Ishikawa (cell line): ENCODE results near the gene IMPDH2.

Experiments used
- CEBPB ChIP-seq: IDR thresholded peaks from 2 replicates; pipeline ENCODE4 v1.6.1; 2012
- CREB1 ChIP-seq: IDR thresholded peaks from 2 replicates; pipeline ENCODE4 v1.6.1; 2012; ENCODE audit warnings: low read depth
- EGR1 ChIP-seq: IDR thresholded peaks from 2 replicates; pipeline ENCODE4 v1.6.1; 2012
- MAX ChIP-seq: IDR thresholded peaks from 2 replicates; pipeline ENCODE4 v1.6.1; 2012
- NFIC ChIP-seq: IDR thresholded peaks from 2 replicates; pipeline ENCODE4 v1.6.1; 2012
- TAF1 ChIP-seq: IDR thresholded peaks from 2 replicates; pipeline ENCODE4 v1.6.1; 2012; ENCODE audit warnings: low read depth, mild to moderate bottlenecking

DNA sequence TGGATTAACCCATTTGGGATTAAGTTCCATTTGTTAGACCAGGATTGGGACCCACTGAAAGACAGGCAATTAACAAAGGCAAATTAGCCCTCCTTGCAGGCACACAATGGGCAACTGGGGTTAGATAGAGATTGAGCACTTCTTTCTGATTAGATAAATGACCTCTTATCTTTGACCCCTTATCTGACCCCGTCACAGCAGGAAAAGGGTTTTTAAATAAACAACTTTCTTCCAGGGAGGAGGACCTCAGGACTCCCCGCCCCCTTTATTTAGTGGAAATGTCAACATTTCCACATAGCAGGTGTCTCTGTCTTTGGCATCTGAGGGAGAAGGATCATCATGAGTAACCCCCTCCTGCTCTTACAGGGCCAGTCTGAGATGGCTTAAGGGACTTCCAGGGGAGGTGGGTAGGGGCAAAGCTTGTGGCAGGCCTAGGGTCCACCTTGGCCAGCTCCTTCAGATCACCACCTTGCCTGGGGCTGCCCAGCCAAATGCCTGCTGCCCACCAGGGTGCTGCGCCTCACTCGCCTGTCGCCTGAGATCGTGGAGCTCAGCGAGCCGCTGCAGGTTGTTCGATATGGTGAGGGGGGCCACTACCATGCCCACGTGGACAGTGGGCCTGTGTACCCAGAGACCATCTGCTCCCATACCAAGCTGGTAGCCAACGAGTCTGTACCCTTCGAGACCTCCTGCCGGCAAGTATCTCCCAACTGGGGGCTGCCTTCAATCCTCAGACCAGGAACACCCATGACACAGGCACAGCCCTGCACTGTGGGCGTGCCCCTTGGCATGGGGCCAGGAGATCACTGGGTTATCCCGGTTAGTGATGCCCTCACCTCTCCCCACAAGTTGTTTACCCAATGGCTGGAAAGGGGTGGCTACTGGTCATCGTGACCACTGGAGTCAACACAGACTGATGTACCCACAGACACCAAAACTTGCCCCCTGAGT, 24.6 kb downstream of the IMPDH2 start:
- TF ChIP-seq EGR1: no peak
- TF ChIP-seq CEBPB: no peak
- no peak for TF ChIP-seq TAF1
- TF ChIP-seq CREB1: no peak
- peak; percentile 55; the same call in 1 of the 2 replicates for TF ChIP-seq NFIC
- TF ChIP-seq MAX: no peak
